HG03439 (cell line): Measurements from ENCODE around the gene TAS2R38.

Source experiments
- ATAC-seq: cut with Tn5 transposase; IDR thresholded peaks from one replicate; pipeline ENCODE4 v1.9.1; 2021; ENCODE audit warnings: mild to moderate bottlenecking, moderate library complexity; ENCODE audit not compliant: unreplicated experiment

Gene TAS2R38

DNA sequence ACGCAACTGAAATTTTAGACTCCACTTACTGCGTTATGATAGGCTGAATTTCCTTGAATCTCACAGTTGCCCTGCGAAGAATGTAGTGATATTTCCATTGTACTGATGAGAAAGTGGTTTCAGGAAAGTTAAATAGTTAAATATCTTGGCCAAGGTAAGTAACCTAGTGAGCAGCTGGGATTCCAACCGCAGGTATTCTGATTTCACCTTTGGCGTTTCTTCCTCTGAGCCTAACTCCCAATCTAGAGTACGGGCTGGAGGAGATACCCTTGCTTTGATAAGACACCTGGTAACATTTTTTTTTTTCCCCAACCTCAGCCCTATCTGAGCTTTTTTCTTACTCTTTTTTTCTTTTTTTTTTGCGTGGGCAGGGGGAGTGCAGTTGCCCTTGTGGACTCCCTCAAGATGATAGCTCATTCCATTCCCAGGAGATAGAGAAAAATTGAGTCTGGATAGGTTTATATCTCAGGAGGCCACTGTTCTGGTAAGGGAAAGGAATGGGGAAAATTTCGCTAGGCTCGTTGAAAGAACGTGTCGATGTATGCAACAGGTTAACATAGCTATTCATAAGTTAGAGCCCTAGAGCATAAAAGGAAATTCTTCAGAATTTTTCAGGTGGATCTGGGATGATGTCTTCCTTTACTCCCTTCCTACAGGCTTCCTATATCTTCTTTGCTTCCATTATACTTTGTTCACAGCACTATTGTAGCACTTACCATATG lies 3.1 kb upstream of the TAS2R38 start:
- no peak for ATAC-seq

DNA sequence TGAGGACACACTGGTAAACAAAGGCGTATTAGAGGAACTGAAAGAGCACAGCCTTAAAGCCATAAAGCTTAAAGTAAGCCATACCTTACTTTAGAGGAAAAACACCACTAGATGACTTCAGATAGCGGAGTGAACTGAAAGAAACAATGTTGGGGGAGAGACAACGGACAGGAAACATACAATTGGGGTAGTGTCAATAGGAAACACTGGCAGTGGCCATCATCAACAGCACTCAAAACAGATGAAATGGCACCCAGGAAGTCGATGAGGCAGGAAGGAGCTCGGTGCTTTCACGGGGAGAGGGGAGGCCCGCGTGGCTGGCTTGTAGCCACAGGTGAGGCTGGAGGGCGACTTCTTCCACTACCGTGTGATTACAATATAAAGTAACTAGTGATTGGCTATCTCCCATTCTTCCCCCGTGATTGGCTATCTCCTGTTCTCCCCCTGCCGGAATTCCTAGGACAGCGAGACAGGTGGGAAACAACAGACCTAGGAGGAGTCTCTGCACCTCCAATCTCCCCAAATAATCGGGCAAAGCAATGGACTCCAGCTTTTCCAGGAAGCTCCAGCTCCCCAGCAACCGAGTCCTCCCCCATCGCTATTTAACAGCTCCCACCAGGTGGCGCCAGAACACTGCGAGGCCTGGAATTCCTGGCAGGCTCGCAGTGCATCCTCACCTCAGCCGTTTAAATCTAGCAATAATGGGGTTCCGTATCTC lies 2.4 kb upstream of the TAS2R38 start:
- ATAC-seq, result peak; percentile 80

DNA sequence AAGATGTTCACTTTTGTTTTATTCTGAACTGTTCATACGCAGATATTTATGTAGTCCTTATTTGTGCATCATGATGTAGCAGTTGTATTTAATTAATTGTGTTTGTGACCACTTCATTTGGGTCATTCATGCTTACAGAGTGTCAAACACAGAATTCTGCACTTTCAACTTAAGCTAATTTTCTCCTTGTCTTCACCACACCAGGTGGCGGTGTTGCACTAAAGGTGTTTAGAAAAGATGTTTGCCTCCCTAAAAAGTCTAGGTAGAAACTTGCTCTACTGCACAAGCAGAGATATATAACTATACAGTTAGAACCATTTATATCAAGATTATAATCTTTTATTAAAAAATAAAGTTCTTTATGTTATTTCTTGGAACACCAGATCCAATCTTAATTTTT lies 1.3 kb upstream of the TAS2R38 start:
- no peak for ATAC-seq

DNA sequence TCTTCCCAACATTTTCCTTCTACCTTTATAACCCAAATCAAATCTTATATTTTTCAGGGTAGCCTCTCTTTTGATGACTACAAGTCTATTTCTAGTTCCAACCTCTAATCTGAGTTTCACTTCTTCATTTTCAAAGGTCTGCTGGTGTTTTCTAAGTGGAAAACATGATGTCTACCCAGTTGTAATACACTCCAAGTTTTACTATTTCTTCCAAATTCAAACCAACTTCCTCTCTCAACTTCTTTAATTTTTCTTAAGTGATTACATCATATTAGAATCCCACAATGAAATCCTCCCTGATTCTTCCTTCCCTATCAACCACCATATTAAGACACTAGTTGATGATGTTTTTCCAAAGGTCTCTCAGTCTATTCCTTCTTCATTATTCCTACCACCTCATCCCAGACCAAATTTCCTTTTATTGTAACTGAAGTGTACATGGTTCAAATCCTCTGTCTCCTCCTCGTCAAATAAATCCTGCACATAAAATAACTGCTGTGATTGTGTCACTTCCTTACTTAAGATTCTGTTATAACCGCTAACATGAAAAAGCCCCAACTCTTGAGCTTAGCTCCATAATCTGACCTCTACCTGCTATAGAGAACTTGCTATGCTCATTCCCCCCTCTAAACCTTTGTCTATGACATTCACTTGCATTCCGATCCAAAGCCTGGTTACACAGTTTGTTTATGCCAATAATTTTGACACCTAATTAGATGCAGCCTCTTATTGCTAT lies 12.7 kb downstream of the TAS2R38 start:
- ATAC-seq, result no peak

DNA sequence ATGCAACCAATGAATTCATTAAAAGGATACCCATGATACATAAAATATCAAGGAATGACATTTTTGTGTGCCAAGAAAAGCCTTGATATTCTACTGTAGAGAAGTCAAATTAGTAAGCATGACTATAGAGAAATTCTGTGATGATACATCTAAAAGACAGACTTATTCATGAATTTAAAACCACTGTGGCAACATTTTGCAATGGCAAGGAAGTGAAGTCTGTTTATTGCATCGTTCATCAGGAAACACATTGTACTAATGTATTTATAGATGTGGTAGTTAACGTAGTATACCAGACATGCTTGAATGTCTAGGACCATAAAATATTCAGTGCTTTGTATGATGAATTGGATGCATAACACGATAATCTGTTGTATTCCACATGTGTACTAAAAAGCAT lies 17.5 kb downstream of the TAS2R38 start:
- ATAC-seq, result no peak

DNA sequence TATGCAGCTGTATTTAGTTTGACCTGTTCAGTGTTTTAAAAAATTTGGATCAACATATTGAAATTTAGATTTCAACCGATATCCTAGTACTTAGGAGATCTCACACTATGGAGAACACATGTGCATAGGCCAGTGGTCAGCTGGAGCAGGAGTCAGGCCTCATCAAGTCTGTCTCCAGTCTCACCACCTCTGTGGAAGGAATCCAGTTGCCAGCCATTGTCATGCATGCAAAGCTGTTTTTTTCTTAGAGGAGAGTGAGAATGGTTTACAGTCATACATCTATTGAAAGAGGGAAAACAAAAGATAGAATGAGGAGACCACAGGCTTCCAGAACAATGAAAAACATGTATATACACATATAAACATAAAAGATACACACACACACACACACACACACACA lies 19.2 kb downstream of the TAS2R38 start:
- ATAC-seq, result no peak

DNA sequence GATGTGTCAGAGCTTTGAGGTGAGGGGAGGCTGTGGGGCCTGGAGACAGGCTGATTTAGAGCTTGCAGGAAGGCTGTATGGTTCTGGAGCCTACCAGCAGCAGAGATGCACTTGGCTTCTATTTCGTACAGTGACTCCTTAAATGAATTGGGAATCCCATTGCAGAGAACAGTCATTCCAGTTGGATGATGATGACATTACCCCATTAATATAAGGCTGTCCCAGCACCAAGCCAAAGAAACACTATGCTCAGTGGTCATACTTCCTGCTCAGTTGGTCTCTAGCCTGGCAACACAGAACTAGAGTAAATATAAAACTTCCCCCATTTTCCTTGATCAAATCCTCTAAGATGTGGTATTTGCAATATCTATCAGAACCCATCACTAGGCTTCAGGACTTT lies 21.1 kb downstream of the TAS2R38 start:
- ATAC-seq, result no peak

DNA sequence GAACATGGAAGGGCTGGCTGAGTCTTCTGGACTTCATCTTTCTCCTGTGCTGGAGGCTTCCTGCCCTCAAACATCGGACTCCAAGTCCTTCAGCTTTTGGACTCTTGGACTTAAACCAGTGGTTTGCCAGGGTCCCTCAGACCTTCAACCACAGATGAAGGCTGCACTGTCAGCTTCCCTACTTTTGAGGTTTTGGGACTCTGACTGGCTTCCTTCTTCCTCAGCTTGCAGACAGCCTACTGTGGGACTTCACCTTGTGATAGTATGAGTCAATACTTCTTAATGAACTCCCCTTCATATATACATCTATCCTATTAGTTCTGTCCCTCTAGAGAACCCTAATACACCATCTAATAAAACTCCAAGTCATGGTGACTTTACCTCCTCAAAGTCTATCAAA lies 22.8 kb downstream of the TAS2R38 start:
- ATAC-seq, result no peak

DNA sequence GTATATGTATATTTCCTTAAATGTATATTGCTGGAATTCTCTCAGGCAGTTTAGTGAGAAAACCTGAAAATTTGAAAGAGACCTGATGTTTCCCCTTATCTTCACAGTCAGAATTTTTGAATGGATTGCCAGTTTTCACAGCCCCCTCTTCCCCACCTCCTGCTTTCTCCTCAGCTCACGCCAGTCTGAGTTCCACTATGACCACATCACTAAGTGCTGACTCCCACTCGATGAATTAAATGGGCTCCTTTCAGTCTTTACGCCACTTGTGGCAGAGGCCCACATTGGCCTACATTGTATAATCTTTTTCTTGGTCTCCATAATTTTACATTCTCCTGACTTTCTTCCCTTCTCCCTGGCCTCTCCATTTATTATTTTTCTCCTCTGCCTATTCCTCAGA lies 23.7 kb downstream of the TAS2R38 start:
- no peak for ATAC-seq

DNA sequence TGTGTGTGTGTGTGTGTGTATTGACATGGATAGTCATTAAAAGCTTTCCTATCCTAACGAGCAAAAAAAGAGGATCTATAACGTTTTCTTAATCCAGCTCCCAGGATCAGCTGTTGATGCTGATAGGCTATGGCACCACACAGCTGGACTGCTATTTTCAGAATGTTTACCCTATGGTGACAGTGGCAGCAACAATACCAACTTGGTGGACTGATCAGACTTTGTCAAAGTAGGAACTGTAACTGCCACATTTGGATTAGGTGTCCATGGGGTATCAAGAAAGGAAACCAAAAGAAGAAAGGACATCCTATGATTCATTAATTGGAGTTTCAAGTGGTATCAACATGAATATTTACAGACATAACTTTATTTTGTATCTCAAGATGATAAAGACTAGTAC lies 24.1 kb downstream of the TAS2R38 start:
- no peak for ATAC-seq

DNA sequence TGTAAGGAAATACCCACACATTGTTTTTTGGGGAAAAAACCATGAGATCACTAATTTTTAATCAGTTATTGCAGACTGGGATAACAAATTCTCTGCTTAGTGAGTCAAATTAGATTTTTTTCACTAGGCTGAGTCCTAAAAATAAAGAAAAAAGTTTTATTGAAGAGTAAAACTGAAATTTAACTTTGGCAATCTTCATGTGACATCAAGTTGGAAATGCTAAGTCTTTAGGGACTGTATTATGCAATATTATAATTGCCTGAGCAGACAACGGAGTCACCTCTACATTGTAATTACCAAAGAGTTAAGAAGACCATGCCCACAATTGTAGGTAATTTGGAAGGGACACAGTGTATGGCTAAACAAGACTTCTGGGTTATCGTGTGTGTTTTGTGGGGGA lies 24.6 kb downstream of the TAS2R38 start:
- ATAC-seq, result no peak

DNA sequence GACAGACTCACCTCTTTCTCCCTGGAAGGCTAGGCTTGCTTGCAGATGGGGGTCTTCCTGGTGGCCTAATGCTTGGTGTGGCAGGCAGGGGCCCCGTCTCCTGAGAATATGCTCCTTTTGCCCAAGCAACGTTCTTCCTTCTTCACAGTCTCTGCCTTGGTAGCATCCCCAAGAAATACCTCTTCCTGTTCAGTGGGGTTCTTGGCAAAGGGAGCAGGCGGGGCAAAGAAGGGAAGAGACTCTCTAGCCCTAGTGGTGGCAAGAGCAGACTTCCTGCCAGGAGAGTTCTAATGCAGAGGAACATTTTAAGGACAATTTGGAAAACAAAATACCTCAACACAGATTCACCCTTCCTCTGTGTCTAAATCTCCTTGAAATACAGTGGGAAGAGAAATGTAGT lies 26.8 kb downstream of the TAS2R38 start, which contains the start of gene CLEC5A:
TSS of gene CLEC5A (minus strand) at position 179 of the 400 bp plus-strand sequence. CDS start 682 bp downstream, outside the sequence.
- no peak for ATAC-seq

DNA sequence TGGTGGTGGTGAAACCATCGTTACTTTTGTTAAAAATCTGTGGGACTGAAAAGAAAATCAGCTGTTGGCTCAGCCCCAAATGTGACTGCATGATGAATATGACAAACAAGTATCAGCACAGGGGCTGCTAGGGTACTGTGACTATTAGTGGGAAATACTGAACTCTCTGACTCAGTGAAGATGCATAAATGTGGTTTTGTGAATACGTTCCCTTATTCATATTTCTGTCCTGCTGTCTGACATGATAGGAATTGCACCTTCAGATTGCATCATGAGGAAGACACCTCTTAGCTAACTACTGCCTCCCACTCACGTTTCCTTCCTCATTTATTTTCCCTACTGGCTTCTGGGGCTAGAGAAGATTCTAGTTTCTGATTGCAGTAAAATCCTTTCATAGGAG lies 28.2 kb downstream of the TAS2R38 start:
- ATAC-seq, result no peak

DNA sequence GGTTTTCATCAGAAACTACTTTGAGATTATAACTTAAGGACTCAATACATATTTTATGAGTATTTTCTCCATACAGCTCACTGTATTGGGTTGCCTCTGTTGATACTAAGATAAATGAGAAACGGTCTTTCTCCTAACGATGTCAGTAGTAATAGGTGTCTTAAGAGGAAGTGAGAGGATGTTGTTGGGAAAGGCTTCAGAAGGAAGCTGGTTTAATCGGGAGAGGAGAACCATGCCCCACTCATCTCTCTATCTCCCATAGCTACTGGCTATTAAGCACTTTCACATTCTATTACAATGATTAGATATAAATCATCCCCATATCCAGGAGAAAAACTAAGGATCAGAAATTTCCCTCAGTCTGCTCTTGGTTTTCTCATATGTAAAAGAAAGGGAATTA lies 28.8 kb downstream of the TAS2R38 start:
- no peak for ATAC-seq

DNA sequence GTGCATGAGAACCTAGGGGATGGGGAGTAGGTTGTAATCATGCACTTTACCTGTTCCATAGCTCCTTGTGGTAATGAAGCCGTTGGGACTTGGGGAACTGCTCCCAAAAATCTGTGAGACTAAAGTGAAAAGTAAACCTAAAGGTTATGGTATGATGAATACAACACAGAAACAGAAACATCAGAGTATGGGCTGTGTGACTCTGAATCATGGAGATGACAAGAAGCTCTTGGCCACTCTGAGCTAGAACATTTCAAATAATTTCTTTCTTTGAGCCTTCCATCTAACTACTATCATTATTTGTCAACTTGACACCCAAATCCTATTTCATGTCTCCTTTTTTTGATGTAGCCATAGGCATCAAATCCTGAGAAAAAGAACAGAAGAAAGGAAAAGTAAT lies 29.7 kb downstream of the TAS2R38 start:
- no peak for ATAC-seq

DNA sequence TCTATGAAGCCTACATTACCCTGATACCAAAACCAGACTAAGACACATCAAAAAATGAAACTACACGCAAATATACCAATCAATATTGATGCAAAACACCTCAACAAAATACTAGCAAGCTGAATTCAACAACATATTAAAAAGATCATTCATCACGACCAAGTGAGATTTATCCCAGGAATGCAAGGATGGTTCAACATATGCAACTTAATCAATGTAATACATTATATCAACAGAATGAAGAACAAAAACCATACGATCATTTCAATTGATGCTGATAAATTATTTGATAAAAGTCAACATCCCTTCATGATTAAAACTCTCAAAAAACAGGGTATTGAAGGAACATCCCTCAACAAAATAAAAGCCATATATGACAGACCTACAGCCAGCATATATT lies 32.5 kb downstream of the TAS2R38 start:
- no peak for ATAC-seq

DNA sequence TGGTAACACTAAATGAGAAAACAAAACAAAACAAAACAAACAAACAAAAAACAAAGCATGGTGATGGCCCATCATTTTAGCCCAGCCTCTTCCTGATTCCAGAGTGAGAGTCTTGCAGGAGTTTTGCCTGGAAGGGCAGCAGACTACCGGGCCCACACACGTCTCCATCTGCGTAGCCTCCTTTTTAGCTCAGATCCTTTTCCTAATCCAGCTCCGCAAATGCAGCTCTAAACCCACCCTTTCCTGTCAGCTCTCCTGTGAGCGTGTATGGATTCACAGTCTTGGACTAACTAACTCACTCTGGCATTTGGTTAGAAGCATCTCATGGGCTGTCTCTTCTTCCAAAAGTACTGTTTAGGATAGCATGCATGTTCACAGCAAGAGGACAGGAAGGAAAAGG lies 43.4 kb downstream of the TAS2R38 start:
- ATAC-seq, result no peak

DNA sequence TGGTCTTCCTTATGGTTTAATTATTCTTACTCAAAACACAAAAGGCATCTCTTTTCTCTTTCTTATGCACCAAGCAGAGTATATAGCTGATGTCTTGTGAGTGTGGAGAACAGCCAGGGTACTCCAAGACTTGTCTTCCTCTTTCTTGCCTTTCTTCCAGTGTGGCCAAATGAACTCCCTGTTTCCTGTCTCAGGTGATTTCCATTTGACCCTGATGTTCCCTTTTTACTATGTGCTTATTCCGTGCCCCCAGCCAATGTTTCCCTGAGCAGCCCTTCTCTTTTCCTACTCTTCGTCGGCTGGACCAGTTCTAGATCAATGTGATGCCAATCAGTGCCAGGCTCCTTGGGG lies 44.8 kb downstream of the TAS2R38 start:
- no peak for ATAC-seq

DNA sequence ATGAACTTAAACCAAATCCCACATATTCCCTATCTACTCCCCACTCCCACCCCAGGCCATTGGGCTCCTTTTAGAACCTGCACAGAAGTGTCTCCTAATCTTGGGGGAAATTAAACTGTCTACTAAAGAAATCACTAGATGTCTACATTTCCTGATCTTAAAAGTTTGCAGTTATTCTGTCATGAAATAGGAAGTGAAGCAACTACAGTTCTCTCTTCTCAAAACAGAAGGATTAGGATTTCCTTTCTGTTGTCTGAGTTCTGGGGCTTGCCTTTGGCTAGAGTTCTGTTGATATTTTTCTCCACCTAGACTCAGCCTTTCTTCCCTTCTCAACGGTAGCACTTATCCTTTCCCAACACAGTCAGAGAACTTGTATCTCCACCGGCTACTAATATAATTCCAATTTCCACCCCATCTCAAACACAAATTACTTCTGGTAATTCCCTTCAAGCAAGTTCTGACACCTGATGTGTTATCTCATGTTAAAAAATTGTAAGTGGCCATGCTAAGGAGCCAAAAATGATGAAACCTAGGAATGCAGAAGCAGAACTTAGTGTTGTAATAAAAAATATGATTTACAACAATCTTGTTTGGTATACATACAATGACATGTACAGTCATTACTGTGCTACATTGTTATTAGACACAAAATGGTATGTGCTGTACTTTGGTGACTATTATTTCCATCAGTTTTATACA lies 45.3 kb downstream of the TAS2R38 start:
- ATAC-seq, result no peak
